Measurements from ENCODE around the gene RGPD4.
"Not testable (repeated sequence)": the region's sequence is repeated elsewhere in the genome, so short reads cannot be mapped to it uniquely, and the experiment has no call there.

RGPD4 gene

DNA sequence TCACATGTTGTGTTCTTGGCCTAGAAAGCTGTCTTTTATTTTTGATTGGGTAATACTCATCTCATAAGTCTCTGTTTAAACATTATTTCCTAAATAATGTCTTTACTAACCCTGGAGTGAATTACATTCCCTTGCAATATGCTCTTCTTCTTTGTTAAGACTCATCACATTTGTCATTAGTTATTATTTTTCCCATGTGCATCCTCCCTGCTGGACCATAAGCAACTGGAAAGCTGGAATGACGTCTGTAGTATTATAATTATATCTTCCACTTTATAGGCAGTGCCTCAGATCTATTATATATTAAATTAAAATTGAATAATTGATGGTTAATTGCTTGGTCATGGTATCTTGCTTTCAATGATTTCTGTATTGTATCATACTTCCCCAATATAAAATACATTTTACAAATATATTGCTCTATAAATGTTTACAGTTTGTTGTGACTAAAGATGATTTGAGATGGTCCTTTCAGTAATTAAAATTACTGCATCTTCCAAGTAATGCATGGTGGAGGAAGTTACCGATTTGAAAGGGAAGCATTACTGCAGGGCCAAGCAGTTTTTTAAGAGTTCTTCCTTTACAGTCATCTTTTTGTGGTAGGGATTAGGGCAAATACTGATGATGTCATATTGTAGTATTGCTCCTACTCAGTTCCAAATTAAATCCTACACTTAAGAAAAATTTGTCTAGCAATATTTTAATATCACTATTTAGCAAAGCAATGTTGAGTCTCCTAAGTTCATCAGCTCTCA, 2.1 kb upstream of the RGPD4 start:
- TF ChIP-seq, protein P1, sequence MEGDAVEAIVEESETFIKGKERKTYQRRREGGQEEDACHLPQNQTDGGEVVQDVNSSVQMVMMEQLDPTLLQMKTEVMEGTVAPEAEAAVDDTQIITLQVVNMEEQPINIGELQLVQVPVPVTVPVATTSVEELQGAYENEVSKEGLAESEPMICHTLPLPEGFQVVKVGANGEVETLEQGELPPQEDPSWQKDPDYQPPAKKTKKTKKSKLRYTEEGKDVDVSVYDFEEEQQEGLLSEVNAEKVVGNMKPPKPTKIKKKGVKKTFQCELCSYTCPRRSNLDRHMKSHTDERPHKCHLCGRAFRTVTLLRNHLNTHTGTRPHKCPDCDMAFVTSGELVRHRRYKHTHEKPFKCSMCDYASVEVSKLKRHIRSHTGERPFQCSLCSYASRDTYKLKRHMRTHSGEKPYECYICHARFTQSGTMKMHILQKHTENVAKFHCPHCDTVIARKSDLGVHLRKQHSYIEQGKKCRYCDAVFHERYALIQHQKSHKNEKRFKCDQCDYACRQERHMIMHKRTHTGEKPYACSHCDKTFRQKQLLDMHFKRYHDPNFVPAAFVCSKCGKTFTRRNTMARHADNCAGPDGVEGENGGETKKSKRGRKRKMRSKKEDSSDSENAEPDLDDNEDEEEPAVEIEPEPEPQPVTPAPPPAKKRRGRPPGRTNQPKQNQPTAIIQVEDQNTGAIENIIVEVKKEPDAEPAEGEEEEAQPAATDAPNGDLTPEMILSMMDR (IDR thresholded peaks at IDR 0.05; ENCODE audit: extremely low read depth, missing control alignments) = no peak
- DNase-seq (ENCODE audit: low spot score) = no peak

DNA sequence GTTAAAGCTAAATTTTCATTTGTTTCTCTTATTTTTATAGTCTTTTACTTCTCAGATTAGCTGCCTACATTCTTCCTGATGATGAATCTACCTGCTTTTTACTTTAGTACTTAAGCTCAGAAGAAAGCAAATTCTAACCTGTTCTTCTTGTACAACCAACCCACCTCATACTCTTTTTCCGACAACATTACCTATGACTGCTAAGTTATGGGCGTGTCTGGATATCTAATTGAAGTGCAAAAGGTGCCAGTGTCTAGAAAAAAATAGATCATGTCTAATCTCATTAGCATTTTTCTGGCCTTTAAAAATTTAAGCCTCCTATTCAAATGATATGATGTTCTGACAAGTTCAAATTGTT, 1.5 kb upstream of the RGPD4 start:
- DNase-seq (ENCODE audit: low spot score) = no peak
- TF ChIP-seq, protein P1 (IDR thresholded peaks at IDR 0.05; ENCODE audit: extremely low read depth, missing control alignments) = no peak

DNA sequence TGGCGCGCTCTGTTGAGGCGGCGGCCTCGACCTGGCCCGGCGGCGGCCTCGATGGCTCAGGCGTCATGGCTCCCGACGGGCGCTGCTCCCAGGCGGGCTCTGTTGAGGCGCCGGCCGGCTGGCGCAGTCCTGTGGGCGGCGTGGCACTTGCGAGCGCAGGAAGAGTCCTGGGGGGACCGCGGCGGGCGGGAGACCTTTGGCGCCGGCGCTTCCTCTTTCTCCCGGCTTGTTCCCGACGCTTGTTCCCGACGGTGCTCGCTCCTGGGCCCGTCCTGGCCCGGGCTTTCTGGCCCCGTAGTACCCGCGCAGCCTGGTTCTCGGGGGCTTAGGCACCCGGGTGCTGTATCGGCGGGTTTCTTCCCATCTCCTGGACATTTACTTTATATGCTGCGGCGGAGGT, 2.8 kb downstream of the RGPD4 start:
- not testable (repeated sequence) for DNase-seq (ENCODE audit: low spot score)

DNA sequence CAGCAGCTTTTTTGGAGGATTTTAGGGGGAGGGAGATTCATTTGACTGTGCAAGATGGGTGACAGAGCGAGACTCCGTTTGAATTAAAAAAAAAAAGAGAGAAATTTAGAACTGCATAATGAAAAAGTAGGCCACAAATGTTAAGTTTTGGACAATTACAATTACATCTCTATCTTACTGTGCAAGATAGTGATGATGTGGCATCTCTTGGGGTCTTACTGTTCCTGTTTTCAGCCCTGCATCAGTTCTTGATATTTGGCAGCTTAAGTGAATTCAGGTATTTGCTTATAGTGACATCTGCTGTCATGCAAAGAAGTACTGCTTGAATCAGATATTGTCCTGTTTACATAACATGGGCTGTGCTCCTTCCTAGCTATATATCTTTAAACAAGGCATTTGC, 6.5 kb downstream of the RGPD4 start:
- not testable (repeated sequence) for DNase-seq (ENCODE audit: low spot score)

DNA sequence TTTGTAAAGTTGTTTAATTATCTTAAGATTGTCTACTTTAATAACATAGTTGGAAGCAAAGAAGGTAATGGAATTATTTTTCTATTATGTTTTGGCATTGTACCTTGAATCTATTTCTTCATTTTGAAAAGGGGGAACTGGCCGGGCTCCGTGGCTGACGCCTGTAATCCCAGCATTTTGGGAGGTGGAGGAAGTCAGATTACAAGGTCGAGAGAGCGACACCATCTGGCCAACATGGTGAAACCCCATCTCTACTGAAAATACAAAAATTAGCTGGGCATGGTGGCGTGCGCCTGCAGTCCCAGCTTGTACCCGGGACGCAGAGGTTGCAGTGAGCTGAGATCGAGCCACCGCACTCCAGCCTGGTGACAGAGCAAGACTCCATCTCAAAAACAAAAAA, 6.9 kb downstream of the RGPD4 start:
- not testable (repeated sequence) for DNase-seq (ENCODE audit: low spot score)

DNA sequence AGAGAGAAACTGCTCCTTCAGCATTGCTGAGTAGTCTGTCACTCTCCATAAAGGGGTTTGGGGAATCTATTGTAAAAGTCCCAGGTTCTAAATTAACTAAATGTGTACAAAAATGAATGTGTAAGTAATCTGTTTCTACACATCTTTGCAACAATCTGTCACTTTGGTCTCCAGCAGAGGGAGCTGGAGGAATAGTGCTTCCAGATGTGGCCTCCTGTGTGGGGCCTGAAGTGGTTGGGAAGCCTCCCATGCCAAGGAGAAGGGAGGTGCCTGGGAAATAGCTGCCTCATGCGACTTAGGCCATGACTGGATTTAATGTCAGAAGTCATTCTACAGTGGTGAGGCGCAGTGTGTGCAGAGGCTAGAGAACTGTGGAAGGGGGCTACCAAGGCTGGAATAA, 89.4 kb downstream of the RGPD4 start:
- DNase-seq (ENCODE audit: low spot score) = not testable (repeated sequence)

DNA sequence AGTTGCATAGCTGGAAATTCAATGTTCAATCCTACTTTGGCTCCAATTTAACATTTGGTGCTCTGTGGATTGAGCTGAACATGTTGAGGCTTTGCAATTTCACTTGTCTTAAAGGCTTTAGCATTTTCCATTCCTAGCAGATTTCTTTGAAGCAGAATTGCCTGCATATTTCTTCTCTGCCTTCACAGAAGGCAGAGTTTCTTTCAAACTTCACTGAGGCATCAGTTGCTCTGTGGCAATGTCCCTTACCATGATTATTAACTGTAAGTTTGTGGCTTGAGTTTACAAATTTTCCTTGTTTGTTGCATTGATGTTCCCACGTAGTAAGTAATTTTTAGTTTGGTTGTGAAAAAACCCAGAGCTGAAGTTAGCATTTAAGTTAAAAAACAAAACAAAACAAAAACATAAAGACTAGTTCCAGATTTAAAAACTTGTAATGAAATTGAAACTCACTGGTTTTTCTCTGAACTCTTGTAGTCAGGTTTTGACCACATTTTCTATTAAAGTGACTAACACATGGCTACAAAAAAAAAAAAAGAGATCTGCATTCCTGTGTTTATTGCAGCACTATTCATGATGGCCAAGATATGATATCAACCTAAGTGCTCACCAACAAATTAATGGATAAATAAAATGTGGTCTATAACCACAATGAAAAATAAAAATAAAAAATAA, 90.1 kb downstream of the RGPD4 start:
- DNase-seq (ENCODE audit: low spot score) = not testable (repeated sequence)

DNA sequence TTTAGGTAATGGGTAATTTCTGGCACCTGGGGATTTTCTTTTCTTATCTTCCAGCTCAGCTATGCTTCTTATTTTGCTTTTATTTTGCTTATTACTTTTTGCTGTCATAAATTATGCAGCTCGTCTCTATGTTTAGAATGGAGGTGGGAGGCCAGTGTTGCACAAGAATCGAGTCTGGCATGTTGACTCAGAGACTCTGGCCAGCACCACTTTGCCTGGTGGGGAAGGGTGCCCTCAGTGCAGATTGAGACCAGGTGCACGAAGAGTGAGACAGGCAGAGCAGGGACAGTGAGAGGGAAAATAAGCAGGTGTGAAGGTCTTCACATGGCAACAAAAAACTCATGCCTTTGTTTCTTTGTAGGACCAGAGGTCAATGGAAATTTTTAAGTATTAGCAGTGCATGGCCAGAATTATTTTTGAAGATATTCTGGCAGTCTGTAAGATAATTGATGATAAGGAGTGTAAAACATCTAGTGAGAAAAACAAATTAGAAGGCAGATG, 100.4 kb downstream of the RGPD4 start:
- TF ChIP-seq, protein P1 (IDR thresholded peaks at IDR 0.05; ENCODE audit: extremely low read depth, missing control alignments) = no peak
- no peak for DNase-seq (ENCODE audit: low spot score)

DNA sequence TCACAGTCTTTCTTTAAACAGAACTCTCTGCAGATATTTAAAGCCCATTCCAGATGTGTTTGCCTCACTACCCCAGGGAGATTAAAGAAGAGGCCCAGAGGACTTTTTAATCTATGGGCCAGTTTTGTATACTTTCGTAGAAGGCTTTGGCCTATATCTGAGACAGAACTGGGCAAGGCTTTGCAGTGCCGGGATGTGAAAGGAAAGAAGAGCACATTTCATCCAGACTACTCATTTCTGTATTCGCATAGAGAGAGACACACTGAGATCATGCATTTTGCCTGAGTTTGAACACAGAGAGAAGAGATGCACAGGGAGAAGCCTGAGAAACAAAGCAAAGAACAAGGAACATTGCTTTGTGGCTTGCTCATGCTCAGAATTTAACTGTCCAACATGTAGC, 104.7 kb downstream of the RGPD4 start:
- TF ChIP-seq, protein P1 (IDR thresholded peaks at IDR 0.05; ENCODE audit: extremely low read depth, missing control alignments) = no peak
- no peak for DNase-seq (ENCODE audit: low spot score)

DNA sequence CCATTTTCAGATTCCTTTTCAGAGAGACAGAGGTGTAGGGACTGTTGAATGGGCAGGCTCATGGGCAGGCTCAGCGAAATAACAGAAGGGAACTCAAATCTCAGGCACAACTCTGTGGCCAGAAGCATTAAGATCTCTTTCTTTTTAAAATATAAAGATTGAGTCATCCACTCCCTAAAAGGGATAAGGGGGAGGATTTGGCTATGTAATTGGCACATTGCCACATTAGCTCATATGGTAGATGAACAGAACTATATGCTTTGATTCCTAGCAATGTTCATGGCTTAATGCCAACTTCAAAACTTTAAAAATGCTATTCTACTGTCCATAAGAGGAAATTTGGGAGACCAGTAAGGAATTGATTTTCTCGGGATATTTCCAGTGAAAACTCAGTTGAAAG, 105.8 kb downstream of the RGPD4 start:
- TF ChIP-seq, protein P1 (IDR thresholded peaks at IDR 0.05; ENCODE audit: extremely low read depth, missing control alignments) = no peak
- no peak for DNase-seq (ENCODE audit: low spot score)

All from GM20000 (cell line).